Ishikawa (cell line): Measurements from ENCODE around the gene SELENOV.

Experiments used
- EP300 ChIP-seq: IDR thresholded peaks from 2 replicates; pipeline ENCODE4 v1.6.1; 2012; ENCODE audit warnings: borderline replicate concordance
- REST ChIP-seq: IDR thresholded peaks from 2 replicates; pipeline ENCODE4 v1.6.1; 2012; ENCODE audit warnings: low read depth, mild to moderate bottlenecking
- TAF1 ChIP-seq: IDR thresholded peaks from 2 replicates; pipeline ENCODE4 v1.6.1; 2012; ENCODE audit warnings: low read depth, mild to moderate bottlenecking
- YY1 ChIP-seq: IDR thresholded peaks from 2 replicates; pipeline ENCODE4 v1.6.1; 2012; ENCODE audit warnings: low read depth

- TF ChIP-seq YY1 (no peak), TAF1 (no peak), EP300 (no peak), REST (no peak)
These were observed 18.9 kb downstream of the SELENOV start for GRCh38 chr19:39533791-39534190.
